ENCODE measurements around the gene ARRB1. TPM values are rescaled to one million over a fixed set of nuclear protein-coding genes. Genes with fewer than 3 reads are reported as not detected.

ARRB1 gene
- total RNA-seq, 1 donor = 14.5 TPM

- Histone ChIP-seq H3K27ac (ENCODE audit: low read depth, low read length) (no peak overlapping the region), H3K9me3 (ENCODE audit: low read depth, low read length) (no peaks in the 10 kb centered on the region), H3K4me3 (ENCODE audit: insufficient read depth, low read length) (no peak overlapping the region), H3K4me2 (ENCODE audit: insufficient read depth, low read length) (no peak overlapping the region), H3K79me2 (ENCODE audit: insufficient read depth, low read length) (no peaks in the 10 kb centered on the region), H3K27me3 (ENCODE audit: insufficient read depth, low read length) (no peaks in the 10 kb centered on the region), H3K4me1 (ENCODE audit: insufficient read depth, low read length) (peaks cover 35% of the 10 kb centered on the region), H2AFZ (ENCODE audit: low read length) (no peak overlapping the region), H4K20me1 (ENCODE audit: insufficient read depth, low read length) (peaks cover 8% of the 10 kb centered on the region), H3K36me3 (ENCODE audit: insufficient read depth, low read length) (no peaks in the 10 kb centered on the region)
- TF ChIP-seq CTCF (IDR thresholded peaks at IDR 0.05; ENCODE audit: extremely low read depth, low read depth, low read length) = no peak
- DNase-seq (ENCODE audit: insufficient read length, low spot score, missing footprints) = no peak
These were observed 5.9 kb downstream of the ARRB1 start for GRCh38 chr11:75345455-75346160.

- Histone ChIP-seq H3K4me3 (ENCODE audit: insufficient read depth, low read length) (no peak overlapping the region), H3K79me2 (ENCODE audit: insufficient read depth, low read length) (no peaks in the 10 kb centered on the region), H3K27me3 (ENCODE audit: insufficient read depth, low read length) (no peaks in the 10 kb centered on the region), H3K4me1 (ENCODE audit: insufficient read depth, low read length) (peaks cover 42% of the 10 kb centered on the region), H3K4me2 (ENCODE audit: insufficient read depth, low read length) (no peak overlapping the region), H3K27ac (ENCODE audit: low read depth, low read length) (no peak overlapping the region), H3K9me3 (ENCODE audit: low read depth, low read length) (no peaks in the 10 kb centered on the region), H4K20me1 (ENCODE audit: insufficient read depth, low read length) (peaks cover 8% of the 10 kb centered on the region), H3K36me3 (ENCODE audit: insufficient read depth, low read length) (no peaks in the 10 kb centered on the region), H2AFZ (ENCODE audit: low read length) (no peak overlapping the region)
- DNase-seq (ENCODE audit: insufficient read length, low spot score, missing footprints) = no peak
- no peak for TF ChIP-seq CTCF (IDR thresholded peaks at IDR 0.05; ENCODE audit: extremely low read depth, low read depth, low read length)
These were observed 6.6 kb downstream of the ARRB1 start for GRCh38 chr11:75344761-75345454.

- no peaks in the 10 kb centered on the region for H3K9me3 ChIP-seq (ENCODE audit: low read depth, low read length)
- H3K4me3 ChIP-seq (ENCODE audit: insufficient read depth, low read length) = no peak overlapping the region
- TF ChIP-seq CTCF (IDR thresholded peaks at IDR 0.05; ENCODE audit: extremely low read depth, low read depth, low read length) = no peak
- H2AFZ ChIP-seq (ENCODE audit: low read length) = no peak overlapping the region
- H3K79me2 ChIP-seq (ENCODE audit: insufficient read depth, low read length) = no peaks in the 10 kb centered on the region
- no peak overlapping the region for H3K27ac ChIP-seq (ENCODE audit: low read depth, low read length)
- no peak for DNase-seq (ENCODE audit: insufficient read length, low spot score, missing footprints)
- no peak overlapping the region for H3K4me2 ChIP-seq (ENCODE audit: insufficient read depth, low read length)
- peaks cover 49% of the 10 kb centered on the region for H3K4me1 ChIP-seq (ENCODE audit: insufficient read depth, low read length)
- no peaks in the 10 kb centered on the region for H3K36me3 ChIP-seq (ENCODE audit: insufficient read depth, low read length)
- no peaks in the 10 kb centered on the region for H3K27me3 ChIP-seq (ENCODE audit: insufficient read depth, low read length)
- peaks cover 8% of the 10 kb centered on the region for H4K20me1 ChIP-seq (ENCODE audit: insufficient read depth, low read length)
These were observed 7.3 kb downstream of the ARRB1 start for GRCh38 chr11:75344186-75344585.
